Peyer's patch (tissue), 4 donors: ENCODE results near the gene SYNE1. TPM values are rescaled to one million over a fixed set of nuclear protein-coding genes. Genes with fewer than 3 reads are reported as not detected.

Experiments
- DNase-seq, 3 donors: peaks; one replicate each; pipeline ENCODE4 v3.0.0-alpha.2; 2017 to 2019
- H3K27ac ChIP-seq, 4 donors: fragments of 200-600 bp; sonication (generic); one replicate each; pipeline ENCODE4 v1.5.1; 2016 to 2019
- H3K27me3 ChIP-seq, 2 donors: fragments of 200-600 bp; sonication (generic); one replicate each; pipeline ENCODE4 v1.5.1; 2019
- H3K36me3 ChIP-seq, 3 donors: fragments of 200-600 bp; sonication (generic); one replicate each; pipeline ENCODE4 v1.5.1; 2016 to 2019
- H3K4me1 ChIP-seq, 4 donors: fragments of 200-600 bp; sonication (generic); one replicate each; pipeline ENCODE4 v1.5.1; 2016 to 2019
- H3K4me3 ChIP-seq, 4 donors: fragments of 200-600 bp; sonication (generic); 1 replicate in 3 of 4; 2 replicates in 1 of 4; pipeline ENCODE4 v1.5.1; 2016 to 2019; ENCODE audit warnings: mild to moderate bottlenecking in 1 of 4
- H3K9me3 ChIP-seq, 4 donors: fragments of 200-600 bp; sonication (generic); one replicate each; pipeline ENCODE4 v1.5.1; 2016 to 2019; ENCODE audit warnings: mild to moderate bottlenecking in 1 of 4
- POLR2A ChIP-seq, 2 donors: fragments of 450-650 bp; IDR thresholded peaks; one replicate each; pipeline ENCODE4 v1.5.1; 2017; ENCODE audit warnings: antibody characterized with exemption in 2 of 2, mild to moderate bottlenecking in 2 of 2, moderate library complexity in 2 of 2
- total RNA-seq, 4 donors: library from RNA; depleted of rRNA; stranded (reverse); fragments of >200 nt; gene quantifications; one replicate each; pipeline ENCODE4 v1.1.0, GENCODE V29; 2016
- TF ChIP-seq, protein P1 (sequence below), 6 experiments: fragments of 450-650 bp in 4 of 6; fragments of 200-600 bp in 2 of 6; sonication (generic) in 1 of 6; IDR thresholded peaks; one replicate each; pipeline ENCODE4 v1.5.1; 2017 to 2019; ENCODE audit warnings: antibody characterized with exemption in 6 of 6, mild to moderate bottlenecking in 3 of 6, moderate library complexity in 1 of 6

The SYNE1 gene
- total RNA-seq, 4 donors from 2014 or later: 23.1 to 245 (median 34.8) TPM

DNA sequence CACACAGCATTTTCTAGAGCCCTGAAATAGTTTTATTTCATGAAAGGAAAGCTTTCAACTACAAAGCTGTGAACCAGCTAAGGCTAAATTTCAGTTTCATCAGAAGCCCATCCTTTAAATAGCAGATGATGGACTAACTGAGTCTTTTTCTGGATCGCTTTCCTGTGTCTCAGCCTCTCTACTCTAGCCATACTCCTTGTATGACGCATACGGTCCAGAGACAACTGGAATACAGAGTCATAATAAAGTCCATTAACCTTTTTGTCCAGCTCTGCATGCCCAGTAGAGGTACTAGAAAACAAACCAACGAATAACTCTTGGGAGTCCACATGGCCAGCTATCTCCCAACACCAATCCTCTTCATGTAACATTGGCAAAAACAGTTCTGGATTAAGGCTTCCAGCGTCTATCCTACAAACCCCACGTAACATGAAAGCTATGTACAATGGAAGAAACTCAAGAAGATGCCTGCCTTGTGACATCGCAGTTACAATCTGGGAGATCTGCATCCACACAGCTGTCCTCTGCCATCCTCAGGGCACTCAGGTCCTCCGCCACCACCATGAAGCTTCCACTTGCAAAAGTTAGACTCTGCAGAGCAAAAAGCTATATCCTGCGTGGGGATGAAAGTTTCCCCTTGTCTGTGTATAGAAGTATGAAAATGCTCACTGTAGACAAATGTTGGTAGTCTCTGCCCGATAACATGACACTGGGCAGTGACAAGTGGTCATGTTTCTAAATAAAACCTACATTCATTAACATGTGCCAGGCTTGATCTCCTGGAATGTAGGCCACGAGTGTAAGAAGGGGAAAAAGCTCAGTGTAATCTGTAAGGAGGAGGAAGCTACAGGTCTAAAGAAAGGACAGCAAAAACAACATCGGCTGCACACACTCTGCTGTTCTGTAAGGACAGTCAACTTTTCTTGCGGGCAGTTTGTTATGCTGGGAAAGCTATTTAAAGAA is 469.2 kb downstream of the SYNE1 start:
- Histone ChIP-seq H3K36me3 (peaks cover 0 to 14% (median 0%) of the 10 kb centered on the region in 3 donors), H3K9me3 (no peaks in the 10 kb centered on the region), H3K27ac (no peak overlapping the region), H3K4me3 (no peak overlapping the region), H3K27me3 (no peaks in the 10 kb centered on the region), H3K4me1 (no peaks in the 10 kb centered on the region)
- TF ChIP-seq, protein P1, sequence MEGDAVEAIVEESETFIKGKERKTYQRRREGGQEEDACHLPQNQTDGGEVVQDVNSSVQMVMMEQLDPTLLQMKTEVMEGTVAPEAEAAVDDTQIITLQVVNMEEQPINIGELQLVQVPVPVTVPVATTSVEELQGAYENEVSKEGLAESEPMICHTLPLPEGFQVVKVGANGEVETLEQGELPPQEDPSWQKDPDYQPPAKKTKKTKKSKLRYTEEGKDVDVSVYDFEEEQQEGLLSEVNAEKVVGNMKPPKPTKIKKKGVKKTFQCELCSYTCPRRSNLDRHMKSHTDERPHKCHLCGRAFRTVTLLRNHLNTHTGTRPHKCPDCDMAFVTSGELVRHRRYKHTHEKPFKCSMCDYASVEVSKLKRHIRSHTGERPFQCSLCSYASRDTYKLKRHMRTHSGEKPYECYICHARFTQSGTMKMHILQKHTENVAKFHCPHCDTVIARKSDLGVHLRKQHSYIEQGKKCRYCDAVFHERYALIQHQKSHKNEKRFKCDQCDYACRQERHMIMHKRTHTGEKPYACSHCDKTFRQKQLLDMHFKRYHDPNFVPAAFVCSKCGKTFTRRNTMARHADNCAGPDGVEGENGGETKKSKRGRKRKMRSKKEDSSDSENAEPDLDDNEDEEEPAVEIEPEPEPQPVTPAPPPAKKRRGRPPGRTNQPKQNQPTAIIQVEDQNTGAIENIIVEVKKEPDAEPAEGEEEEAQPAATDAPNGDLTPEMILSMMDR (IDR thresholded peaks at IDR 0.05): no peak
- no peak for TF ChIP-seq POLR2A (IDR thresholded peaks at IDR 0.05)
- DNase-seq: no peak

DNA sequence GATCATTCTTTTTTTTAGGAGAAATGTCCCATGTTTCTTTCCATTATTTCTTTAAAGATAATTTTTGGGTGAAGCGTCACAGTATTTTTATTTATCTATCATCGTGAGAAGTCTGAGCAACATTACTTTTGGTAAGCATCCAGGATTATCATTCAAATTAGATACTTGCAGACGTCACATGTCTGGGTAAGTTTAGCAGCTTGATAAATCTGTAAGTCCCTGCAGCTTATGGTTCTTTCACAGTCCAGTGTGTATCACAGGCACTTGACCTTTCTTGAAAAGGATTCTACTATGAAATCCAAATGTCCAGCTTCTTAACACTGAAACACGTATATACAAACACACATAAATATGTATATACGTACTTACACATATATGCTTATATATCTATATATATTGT is 470.3 kb downstream of the SYNE1 start:
- Histone ChIP-seq H3K9me3 (no peaks in the 10 kb centered on the region), H3K4me3 (no peak overlapping the region), H3K27me3 (no peaks in the 10 kb centered on the region), H3K36me3 (peaks cover 0 to 15% (median 0%) of the 10 kb centered on the region in 3 donors), H3K27ac (no peak overlapping the region), H3K4me1 (no peaks in the 10 kb centered on the region)
- TF ChIP-seq POLR2A (IDR thresholded peaks at IDR 0.05): no peak
- TF ChIP-seq, protein P1 (IDR thresholded peaks at IDR 0.05): no peak
- no peak for DNase-seq

DNA sequence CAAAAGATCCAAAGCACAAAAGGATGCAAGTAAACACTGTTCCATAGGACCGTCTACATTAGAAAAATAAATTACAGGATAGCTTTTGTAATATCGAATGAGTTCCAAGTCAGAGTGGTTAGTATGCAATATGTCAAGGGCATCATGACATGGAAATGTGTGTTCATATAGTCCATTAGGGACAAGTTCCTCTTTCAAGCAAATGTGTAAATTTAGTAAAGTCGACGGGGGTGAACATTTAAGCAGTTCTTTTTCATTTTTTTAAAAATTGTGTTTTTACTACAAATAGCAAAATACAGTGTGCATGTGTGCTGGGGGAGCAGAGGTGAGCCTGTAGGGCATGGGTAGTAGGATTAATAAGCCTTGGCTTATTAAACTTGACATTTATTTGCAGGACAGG is 470.7 kb downstream of the SYNE1 start:
- TF ChIP-seq, protein P1 (IDR thresholded peaks at IDR 0.05): no peak
- no peak for TF ChIP-seq POLR2A (IDR thresholded peaks at IDR 0.05)

DNA sequence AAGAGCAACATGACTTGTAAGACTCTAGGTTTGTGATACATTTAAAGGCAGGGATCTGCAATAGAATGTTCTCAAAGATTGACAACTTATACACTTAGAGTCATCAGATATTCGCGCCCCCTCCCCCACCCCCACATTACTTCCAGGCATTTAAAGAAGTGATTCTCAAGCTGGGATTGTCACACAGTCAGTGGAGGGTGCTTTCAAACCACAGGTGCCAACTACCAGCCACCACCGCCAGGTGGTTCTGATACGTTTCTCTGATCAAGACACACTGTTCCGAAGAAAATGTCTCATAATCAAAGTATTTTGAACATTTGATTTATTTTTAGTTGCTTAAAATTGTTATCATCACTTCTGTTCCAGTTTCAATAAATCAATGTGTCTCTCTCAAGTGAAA is 472.2 kb downstream of the SYNE1 start:
- DNase-seq: no peak
- no peaks in the 10 kb centered on the region for H3K9me3 ChIP-seq
- no peak overlapping the region for H3K27ac ChIP-seq
- TF ChIP-seq, protein P1 (IDR thresholded peaks at IDR 0.05): no peak
- TF ChIP-seq POLR2A (IDR thresholded peaks at IDR 0.05): no peak
- peaks cover 0 to 17% (median 0%) of the 10 kb centered on the region in 3 donors for H3K36me3 ChIP-seq
- no peaks in the 10 kb centered on the region for H3K27me3 ChIP-seq
- no peaks in the 10 kb centered on the region for H3K4me1 ChIP-seq
- H3K4me3 ChIP-seq: no peak overlapping the region

More for the DNA sequence above, 470.7 kb downstream of the SYNE1 start:
- Histone ChIP-seq H3K27me3 (no peaks in the 10 kb centered on the region), H3K27ac (no peak overlapping the region), H3K36me3 (peaks cover 0 to 17% (median 0%) of the 10 kb centered on the region in 3 donors), H3K4me1 (no peaks in the 10 kb centered on the region), H3K4me3 (no peak overlapping the region), H3K9me3 (no peaks in the 10 kb centered on the region)
- DNase-seq: no peak

DNA sequence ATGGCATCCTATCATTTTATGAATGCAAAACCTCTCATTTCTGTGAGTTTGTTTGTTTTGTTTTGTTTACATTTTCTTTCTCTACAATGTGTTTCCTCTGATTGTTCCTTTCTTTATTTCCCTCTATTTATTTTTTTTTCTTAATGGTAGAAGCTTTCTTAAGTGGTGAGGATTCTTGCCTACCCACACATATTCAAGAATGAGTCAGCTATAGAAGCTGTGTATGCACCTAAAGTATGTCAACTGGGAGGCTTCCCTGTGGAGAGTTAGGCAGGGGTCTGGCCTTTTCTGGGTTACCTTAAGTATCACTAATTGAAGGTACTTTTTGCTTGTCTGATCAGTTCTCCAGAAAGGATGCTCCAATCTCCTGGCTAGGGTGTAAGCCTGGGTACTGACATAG is 475.7 kb downstream of the SYNE1 start:
- Histone ChIP-seq H3K4me3 (no peak overlapping the region), H3K36me3 (peaks cover 0 to 17% (median 0%) of the 10 kb centered on the region in 3 donors), H3K27me3 (no peaks in the 10 kb centered on the region), H3K4me1 (no peaks in the 10 kb centered on the region), H3K9me3 (no peaks in the 10 kb centered on the region), H3K27ac (no peak overlapping the region)
- TF ChIP-seq, protein P1 (IDR thresholded peaks at IDR 0.05): no peak
- TF ChIP-seq POLR2A (IDR thresholded peaks at IDR 0.05): no peak
- no peak for DNase-seq
